GM18505 (cell line): ENCODE measurements around the gene HIVEP3.

Source experiments
- ATAC-seq: cut with Tn5 transposase; IDR thresholded peaks from one replicate; pipeline ENCODE4 v1.9.1; 2021; ENCODE audit not compliant: unreplicated experiment
- POLR2A ChIP-seq: IDR thresholded peaks from 4 replicates; pipeline ENCODE4 v1.6.1; 2011; ENCODE audit warnings: borderline replicate concordance; ENCODE audit not compliant: insufficient read depth, insufficient read length; ENCODE audit errors: extremely low read depth

HIVEP3 gene

DNA sequence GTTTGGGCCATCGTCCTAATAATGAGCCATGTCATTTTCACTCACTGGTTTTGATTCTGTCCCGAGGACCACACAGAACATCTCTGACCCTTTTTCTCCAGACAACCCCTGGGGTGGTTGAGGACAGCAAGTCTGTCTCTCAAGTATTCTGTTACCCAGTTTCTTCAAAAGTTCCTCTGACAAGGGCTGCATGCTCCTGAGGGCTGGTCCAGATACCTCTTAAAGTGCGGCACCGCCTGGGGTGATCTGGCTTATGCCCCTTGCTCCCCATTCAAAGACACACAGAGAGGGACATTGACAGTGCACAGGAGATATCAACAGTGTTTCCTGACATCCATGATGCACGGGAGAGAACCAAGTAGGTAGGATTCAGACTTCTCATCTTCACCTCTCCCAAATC lies 301.4 kb downstream of the HIVEP3 start:
- ATAC-seq: no peak
- TF ChIP-seq POLR2A: no peak

DNA sequence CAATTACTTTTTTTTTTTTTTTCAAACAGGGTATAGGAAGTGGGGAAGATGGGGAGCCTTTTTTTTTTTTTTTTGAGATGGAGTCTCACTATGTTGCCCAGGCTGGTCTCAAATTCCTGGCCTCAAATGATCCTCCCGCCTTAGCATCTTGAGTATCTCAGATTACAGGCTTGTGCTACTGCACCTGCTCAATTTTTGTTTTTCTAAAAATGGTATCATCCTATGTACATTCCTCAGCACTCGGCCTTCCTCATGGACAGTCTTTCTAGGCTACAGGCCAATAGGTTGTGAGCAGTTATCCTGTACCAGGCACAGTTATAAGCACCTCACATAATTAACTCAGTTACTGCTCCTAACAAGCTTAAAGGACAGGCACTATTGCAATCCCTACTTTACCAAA lies 302.2 kb downstream of the HIVEP3 start:
- no peak for ATAC-seq
- TF ChIP-seq POLR2A: no peak

DNA sequence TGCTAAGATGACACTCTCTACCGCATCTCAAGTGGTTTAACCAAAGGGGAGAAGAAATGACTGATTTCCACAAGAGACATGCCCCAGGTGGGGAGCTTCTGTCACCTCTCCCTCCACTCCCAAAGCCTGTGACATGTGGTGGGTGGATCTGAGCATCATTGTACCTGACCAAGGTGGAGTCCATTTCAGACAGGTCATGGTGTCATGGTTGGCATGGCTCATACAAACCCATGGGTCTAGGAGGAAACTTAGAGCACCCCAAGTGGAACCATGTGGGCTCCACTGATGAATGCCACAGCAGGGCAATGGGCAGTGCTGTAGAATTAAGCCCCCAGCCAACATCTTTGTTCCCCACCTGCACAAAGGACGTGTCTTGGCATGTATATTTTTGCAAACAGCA lies 302.7 kb downstream of the HIVEP3 start:
- no peak for TF ChIP-seq POLR2A
- ATAC-seq: no peak

DNA sequence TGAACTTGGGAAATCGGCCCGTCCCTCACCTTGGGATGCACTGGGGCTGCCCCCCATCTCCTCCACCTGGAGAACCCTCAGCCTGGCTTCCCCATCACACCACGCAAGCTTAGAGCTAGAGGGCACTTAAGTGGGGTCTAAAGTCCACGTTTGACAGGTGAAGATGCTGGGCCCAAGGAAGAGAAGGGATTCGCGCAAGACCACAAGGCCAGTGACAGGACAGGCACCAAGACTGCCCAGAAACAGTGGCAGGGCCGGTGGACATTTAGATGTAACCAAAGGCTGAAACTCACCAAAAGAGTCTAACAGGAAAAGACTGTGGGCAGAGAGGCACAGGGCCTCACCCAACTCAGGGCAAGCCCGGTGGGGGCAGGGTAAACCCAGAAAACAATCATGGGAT lies 303.4 kb downstream of the HIVEP3 start:
- TF ChIP-seq POLR2A: no peak
- ATAC-seq: no peak

DNA sequence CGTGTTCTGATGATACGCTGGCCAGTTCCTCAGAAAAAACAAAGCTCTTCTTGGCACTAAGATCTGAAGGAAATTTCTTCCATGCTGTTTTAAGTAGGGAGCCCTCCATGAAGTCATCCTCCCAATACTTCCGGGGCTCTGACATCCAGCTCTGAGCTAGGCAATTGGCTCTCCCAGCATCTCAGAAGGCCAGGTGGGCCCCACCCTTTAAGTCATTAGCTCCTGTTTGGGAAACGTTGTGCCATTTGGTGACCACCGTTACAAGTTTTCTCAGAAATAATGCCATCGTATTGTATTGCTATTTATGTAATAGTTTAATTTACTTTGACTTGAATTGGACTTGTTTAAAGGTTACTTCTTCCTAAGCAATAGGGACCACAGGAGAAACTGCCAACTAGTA lies 303.9 kb downstream of the HIVEP3 start:
- no peak for TF ChIP-seq POLR2A

DNA sequence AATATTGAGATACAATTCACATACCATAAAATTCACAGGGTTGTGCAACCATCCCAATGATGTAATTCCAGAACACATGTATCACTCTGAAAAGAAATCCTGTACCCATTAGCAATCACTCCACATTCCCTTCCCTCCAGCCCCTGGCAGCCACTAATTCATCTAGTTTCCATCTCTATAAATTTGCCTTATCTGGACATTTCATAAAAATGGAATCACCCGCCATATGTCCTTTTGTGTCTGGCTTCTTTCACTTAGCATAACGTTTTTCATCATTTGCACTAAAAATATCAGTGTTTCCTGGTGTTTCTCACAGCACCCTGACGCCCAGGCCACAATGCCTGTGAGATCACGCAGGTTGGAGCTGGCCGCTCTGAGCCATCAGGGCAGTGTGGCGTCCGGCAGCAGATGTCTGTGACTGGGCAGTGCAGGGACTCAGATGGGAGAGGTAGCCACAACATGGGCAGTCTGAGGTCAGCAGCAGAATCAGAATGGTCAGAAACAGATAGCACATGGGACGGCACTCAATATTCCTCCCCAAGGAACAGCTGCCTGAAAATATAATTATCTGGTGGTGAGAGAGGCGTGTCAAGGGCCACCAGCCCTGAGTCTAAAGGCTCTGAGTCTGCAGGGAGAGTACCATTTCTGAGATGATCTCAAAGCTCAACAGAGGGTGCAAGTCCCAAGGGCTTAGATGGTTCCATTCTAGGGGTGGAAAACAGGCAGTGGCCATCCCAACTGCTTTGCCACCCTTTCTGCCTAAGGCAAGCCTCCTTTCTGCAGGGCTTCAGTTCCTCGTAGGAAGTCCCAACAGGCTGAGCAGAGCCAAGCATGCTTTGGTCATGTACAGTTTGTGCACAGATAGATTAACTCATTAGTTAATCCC lies 304.8 kb downstream of the HIVEP3 start:
- ATAC-seq: no peak
- TF ChIP-seq POLR2A: no peak

More for the DNA sequence above, 303.9 kb downstream of the HIVEP3 start:
- no peak for ATAC-seq

DNA sequence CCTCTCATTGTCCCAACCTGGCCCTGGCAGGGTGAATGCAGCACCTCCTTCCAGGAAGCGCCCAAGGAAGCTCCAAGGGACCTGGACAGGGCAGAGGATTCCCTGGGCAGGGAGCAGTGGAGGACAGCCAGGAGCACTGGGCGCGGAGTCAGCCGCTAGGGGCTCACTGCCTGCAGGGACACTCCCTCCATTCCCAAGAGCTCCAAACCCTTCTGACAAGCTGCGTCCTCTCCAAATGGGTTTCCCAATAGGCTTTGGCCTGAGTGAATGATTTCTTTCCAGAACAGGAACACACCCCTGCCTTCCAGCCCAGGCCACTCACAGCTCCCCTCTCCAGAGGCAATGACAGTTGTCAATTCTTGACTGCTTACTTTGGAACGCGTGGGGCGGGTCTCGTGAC lies 305.8 kb downstream of the HIVEP3 start:
- no peak for ATAC-seq
- no peak for TF ChIP-seq POLR2A

DNA sequence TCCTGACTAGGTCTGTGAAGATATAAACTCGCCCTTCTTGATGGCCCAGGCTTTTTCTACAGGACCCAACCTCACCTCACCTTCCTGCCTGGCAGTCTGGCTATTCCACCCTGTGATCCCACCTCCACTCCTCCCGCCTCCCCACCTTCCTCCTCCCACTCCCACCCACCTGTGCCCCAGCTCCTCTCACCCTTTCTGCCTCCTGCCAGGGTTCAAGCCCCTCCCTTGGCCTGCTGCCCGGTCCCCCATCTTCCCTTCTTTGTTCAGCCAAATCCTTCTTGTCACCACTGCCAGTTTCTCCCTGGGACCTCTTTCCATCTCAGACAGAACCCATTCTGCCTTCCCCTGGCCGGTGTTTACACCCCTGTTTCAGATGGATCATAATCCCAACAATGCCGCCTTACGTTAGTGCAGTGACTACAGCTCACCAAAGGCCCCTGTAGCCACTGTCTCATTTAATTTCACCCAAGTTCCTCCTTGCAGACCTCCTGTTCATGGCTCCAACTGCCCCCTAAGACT lies 306.7 kb downstream of the HIVEP3 start:
- ATAC-seq: no peak
- TF ChIP-seq POLR2A: no peak

DNA sequence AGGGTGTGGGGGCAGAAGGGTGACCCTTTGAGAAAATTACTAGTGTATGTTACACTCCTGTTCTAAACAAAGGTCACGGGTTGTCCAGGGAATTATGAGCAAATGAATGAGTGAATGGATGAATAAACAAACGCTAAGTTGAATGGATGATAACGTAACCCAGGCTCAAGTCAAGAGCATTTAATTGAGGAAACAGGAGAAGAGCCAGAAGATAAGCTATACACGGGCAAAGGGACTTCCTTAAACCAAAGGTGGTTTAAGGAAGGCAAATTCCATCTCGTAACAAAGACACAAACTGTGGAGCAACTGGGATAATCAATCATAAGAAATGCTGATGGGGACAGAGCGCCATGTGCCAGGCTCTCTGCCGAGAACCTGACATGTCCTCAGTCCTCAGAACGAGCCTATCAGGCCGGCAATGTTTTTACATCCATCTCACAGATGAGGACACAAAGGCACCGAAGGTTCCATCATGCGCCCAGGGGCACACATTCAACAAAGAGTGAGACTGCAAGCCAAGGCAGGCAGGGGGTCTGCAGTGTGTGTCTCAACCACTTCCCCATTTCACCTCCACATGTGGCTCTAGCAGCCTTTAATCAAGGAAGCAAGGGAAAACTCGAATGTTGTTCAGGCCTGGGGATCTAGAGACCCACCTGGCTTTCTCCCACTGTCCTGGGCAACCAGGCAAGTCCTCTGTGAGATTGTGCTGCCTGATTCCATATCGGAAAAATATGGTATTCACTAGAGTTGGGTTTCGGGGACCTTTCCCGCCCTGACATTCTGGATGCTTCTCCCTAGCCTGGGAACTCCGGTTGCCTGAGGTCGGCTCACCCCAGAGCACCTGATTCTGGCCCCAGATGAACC lies 307.4 kb downstream of the HIVEP3 start:
- ATAC-seq: no peak
- TF ChIP-seq POLR2A: no peak

DNA sequence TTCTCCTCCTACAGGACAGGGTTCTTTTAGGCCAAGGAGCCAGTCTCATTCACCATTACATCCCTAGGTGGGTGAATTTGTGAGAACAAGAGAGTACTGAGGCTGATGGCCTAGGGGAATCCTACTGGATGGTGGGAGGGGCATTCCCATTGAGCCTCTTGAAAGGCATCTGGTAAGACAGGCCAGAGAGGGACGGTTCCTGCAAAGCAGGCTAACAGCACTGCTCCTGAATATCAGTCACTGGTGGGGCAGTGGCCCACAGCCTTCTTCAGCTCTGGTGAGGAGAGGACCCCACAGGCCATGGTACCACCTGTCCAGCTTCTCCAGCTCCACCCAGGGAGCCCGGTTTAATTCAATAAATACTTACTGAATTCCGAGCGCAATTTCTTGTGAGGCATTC lies 308.4 kb downstream of the HIVEP3 start:
- TF ChIP-seq POLR2A: no peak
- no peak for ATAC-seq

DNA sequence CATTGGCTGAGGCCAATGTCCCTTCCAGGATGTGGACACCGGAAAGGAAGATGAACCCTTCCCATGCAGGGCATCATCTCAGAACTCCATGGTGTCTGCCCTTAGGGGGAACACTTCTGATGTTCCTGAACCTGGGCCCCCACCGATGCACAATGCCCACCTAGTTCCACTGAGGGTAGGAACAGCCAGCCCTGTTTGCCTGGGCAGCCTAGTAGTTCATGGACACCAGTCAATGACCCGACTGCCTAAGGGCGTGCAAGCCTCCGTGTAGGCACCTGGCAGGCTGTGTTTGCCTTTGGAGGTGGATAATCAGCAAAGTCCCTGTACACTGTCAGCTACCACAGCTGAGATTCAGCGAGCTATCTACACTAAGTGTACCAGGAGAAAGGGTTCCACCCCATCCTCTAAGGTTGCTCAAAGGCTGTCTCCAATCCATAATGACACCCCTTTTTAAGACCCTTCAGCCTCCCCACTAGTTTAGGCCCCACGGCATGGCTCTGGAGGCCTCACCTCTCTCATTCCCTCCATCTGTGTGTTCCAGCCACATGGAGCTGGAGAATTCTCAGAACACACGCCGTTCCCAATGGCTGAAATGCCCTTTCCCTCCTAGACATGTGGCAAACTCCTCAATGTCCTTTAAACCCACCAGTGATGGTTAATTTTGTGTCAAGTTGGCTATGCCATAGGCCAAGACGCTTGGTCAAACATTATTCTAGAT lies 309.4 kb downstream of the HIVEP3 start:
- ATAC-seq: no peak
- no peak for TF ChIP-seq POLR2A

DNA sequence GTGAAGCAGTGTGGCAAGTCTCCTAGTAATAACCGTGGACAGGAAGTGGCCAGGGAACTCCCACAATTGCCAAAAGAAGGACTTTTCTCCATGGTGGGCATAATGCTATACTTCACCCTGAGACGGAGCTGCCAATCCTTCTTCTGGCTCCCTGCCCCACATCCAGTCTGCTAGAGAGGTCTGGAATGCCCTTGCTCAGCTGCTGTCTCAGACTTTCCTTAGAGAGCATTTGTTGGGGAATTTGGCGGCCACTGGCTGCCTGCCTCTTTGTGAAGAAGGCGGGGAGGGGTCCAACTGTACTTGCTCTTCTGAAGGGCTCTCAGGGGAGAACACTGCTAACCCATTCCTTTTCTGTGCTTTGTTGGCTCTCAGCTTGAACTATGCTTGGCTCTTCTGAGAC lies 310.5 kb downstream of the HIVEP3 start:
- no peak for ATAC-seq
- TF ChIP-seq POLR2A: no peak

DNA sequence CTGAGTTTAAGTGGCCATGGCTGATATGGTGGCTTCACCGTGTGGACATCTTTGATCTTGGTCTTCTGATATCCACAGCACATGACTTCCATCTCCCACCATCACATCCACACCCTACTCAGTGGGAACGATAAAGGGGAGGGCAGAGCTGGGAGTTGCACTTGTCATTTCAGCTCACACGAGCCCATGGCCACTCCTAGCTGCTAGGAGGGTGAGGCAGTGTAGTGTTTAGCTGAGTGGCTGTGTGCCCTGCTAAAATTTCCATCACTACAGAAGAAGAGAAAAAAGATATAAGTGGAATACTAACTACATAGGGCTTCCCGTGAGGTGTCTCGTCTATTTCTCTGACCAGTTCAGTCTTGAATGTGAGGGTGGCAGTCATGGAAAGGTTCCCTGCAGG lies 310.9 kb downstream of the HIVEP3 start:
- ATAC-seq: no peak
- TF ChIP-seq POLR2A: no peak
